Activated CD8-positive, alpha-beta T cell treated with anti-CD3 and anti-CD28 coated beads for 36 hours (primary cell): ENCODE results near the gene CYB5A. TPM values are rescaled to one million over a fixed set of nuclear protein-coding genes. Genes with fewer than 3 reads are reported as not detected.

Experiments
- ATAC-seq: fragments of 200-7000 bp; cut with Tn5 transposase; one replicate; pipeline ENCODE4 v1.10.0; 2021; ENCODE audit warnings: mild to moderate bottlenecking, moderate library complexity
- CTCF ChIA-PET: fragments of 350-600 bp; sonication (Branson Sonifier 250); formaldehyde crosslinking; loops from one replicate; lab custom pipeline; 2021; ENCODE audit warnings: antibody characterized with exemption; lab: Charles Lee
- POLR2A ChIA-PET: fragments of 350-600 bp; sonication (Branson Sonifier 250); formaldehyde crosslinking; loops from one replicate; lab custom pipeline; 2021; ENCODE audit warnings: antibody characterized with exemption; lab: Charles Lee
- DNase-seq: peaks from one replicate; pipeline ENCODE4 v3.0.0-alpha.2; 2020
- H3K27ac Mint-ChIP-seq: one replicate; pipeline ENCODE4 v1.8.0; 2021; ENCODE audit warnings: mild to moderate bottlenecking, mixed read lengths
- H3K27me3 Mint-ChIP-seq: one replicate; pipeline ENCODE4 v1.8.0; 2021; ENCODE audit warnings: mixed read lengths
- H3K36me3 Mint-ChIP-seq: one replicate; pipeline ENCODE4 v1.8.0; 2021; ENCODE audit warnings: low read depth, mixed read lengths
- H3K4me1 Mint-ChIP-seq: one replicate; pipeline ENCODE4 v1.8.0; 2021; ENCODE audit warnings: low read depth, mixed read lengths
- H3K4me3 Mint-ChIP-seq: one replicate; pipeline ENCODE4 v1.8.0; 2021; ENCODE audit warnings: mild to moderate bottlenecking, moderate library complexity, mixed read lengths
- H3K9me3 Mint-ChIP-seq: one replicate; pipeline ENCODE4 v1.8.0; 2021; ENCODE audit warnings: mixed read lengths
- CTCF ChIP-seq: fragments of 200-600 bp; IDR thresholded peaks from one replicate; pipeline ENCODE4 v1.8.0; 2022; ENCODE audit warnings: antibody characterized with exemption, mild to moderate bottlenecking
- intact Hi-C: fragments of 100-400 bp; cut with micrococcal nuclease; formaldehyde crosslinking; loops from one replicate; pipeline ENCODE4 v1.10.0; 2022
- total RNA-seq, 2 experiments: library from RNA; stranded (reverse); gene quantifications; one replicate each; pipeline ENCODE4 v1.2.3, GENCODE V29; 2021

CYB5A gene
- total RNA-seq, 2 experiments from 2014 or later: 60.2 to 62.4 TPM

- CTCF ChIA-PET: no interaction called here
- ATAC-seq (no peak), DNase-seq (no peak)
- intact Hi-C loops: no loop called here
- no peak for TF ChIP-seq CTCF
- Mint-ChIP-seq H3K4me3 (no peak overlapping the region), H3K27ac (no peak overlapping the region), H3K36me3 (no peaks in the 10 kb centered on the region), H3K27me3 (peaks cover 1% of the 10 kb centered on the region), H3K4me1 (no peaks in the 10 kb centered on the region), H3K9me3 (no peaks in the 10 kb centered on the region)
- POLR2A ChIA-PET: no interaction called here
These were observed 62.8 kb downstream of the CYB5A start for GRCh38 chr18:74229005-74229404.

- intact Hi-C loops: no loop called here
- H3K36me3 Mint-ChIP-seq: no peaks in the 10 kb centered on the region
- no peak overlapping the region for H3K4me3 Mint-ChIP-seq
- H3K27me3 Mint-ChIP-seq: peaks cover 1% of the 10 kb centered on the region
- no peaks in the 10 kb centered on the region for H3K9me3 Mint-ChIP-seq
- H3K4me1 Mint-ChIP-seq: no peaks in the 10 kb centered on the region
- ChIA-PET CTCF (no interaction called here), POLR2A (no interaction called here)
- H3K27ac Mint-ChIP-seq: no peak overlapping the region
- no peak for TF ChIP-seq CTCF
- ATAC-seq (no peak), DNase-seq (no peak)
These were observed 63.5 kb downstream of the CYB5A start for GRCh38 chr18:74228312-74228711.

GRCh38 chr18:74226666-74227065 is 65.1 kb downstream of the CYB5A start:
- Mint-ChIP-seq H3K9me3 (no peaks in the 10 kb centered on the region), H3K36me3 (no peaks in the 10 kb centered on the region), H3K4me1 (no peaks in the 10 kb centered on the region), H3K4me3 (no peak overlapping the region), H3K27me3 (peaks cover 1% of the 10 kb centered on the region), H3K27ac (no peak overlapping the region)
- TF ChIP-seq CTCF: no peak
- DNase-seq (no peak), ATAC-seq (no peak)
- intact Hi-C loops: no loop called here
- ChIA-PET CTCF (no interaction called here), POLR2A (no interaction called here)

- ATAC-seq: no peak
These were observed 65.6 kb downstream of the CYB5A start for GRCh38 chr18:74226156-74226555.

More at GRCh38 chr18:74226156-74226555, 65.6 kb downstream of the CYB5A start:
- POLR2A ChIA-PET: no interaction called here
- Mint-ChIP-seq H3K9me3 (no peaks in the 10 kb centered on the region), H3K27me3 (peaks cover 1% of the 10 kb centered on the region), H3K4me1 (no peaks in the 10 kb centered on the region), H3K4me3 (no peak overlapping the region), H3K36me3 (no peaks in the 10 kb centered on the region), H3K27ac (no peak overlapping the region)
- intact Hi-C loops: no loop called here
- DNase-seq: no peak
- CTCF ChIA-PET: no interaction called here
- TF ChIP-seq CTCF: no peak
